ENCODE measurements around the gene CCBE1. TPM values are rescaled to one million over a fixed set of nuclear protein-coding genes. Genes with fewer than 3 reads are reported as not detected.

The CCBE1 gene
- total and polyA plus RNA-seq, 9 of the 15 experiments (the other 6 are each of a cell fraction or from before 2014, with no cell fraction given) = 0.20 TPM; not detected in 8

GRCh38 chr18:59579509-59579908, 117.7 kb downstream of the CCBE1 start:
- H3K27ac ChIP-seq (ENCODE audit: extremely low read depth, low read depth, low read length) = no peak overlapping the region
- no peaks in the 10 kb centered on the region for H3K9me1 ChIP-seq (ENCODE audit: control insufficient read depth, insufficient read depth, low read length)
- in situ Hi-C loops (cut with MboI) = no loop called here
- H2AFZ ChIP-seq (ENCODE audit: low read depth, low read length) = no peak overlapping the region
- DNase-seq (ENCODE audit: extremely low read depth in 1 of 4, low spot score in 3 of 4) (no peak), FAIRE-seq (no peak), ATAC-seq (no peak)
- CTCF ChIA-PET (ENCODE audit: low intra/inter-chr PET ratio) = no interaction called here
- intact Hi-C loops (cut with micrococcal nuclease) = no loop called here
- H4K20me1 ChIP-seq (replicated peaks; ENCODE audit: control insufficient read depth, insufficient read depth, low read length) = no peaks in the 10 kb centered on the region
- no peaks in the 10 kb centered on the region; a peak in 1 of 5 replicates for H3K27me3 ChIP-seq (ENCODE audit: control insufficient read depth in 2 of 2, insufficient read depth in 2 of 2, low read length in 2 of 2)
- no peaks in the 10 kb centered on the region for H3K4me1 ChIP-seq (replicated peaks in 1 of 2; ENCODE audit: control insufficient read depth in 2 of 2, insufficient read depth in 2 of 2, low read length in 2 of 2)
- H3K9me3 ChIP-seq (replicated peaks; ENCODE audit: control insufficient read depth, insufficient read depth, low read depth, low read length) = no peaks in the 10 kb centered on the region
- no TSS peak for BruUV-seq (replicated peaks)
- no peaks in the 10 kb centered on the region for H3K36me3 ChIP-seq (ENCODE audit: control insufficient read depth, insufficient read depth, low read length)
- no peak overlapping the region for H3K4me2 ChIP-seq (ENCODE audit: insufficient read depth, low read length)
- whole genome bisulfite sequencing (ENCODE audit: insufficient coverage, low coverage, missing lambda C conversion rate) = 0% methylated on average over 5 of the region's 7 CpGs
- no peak overlapping the region for H3K9ac ChIP-seq (ENCODE audit: insufficient read depth in 1 of 2, low read depth in 2 of 2, low read length in 2 of 2)
- no peak overlapping the region for H3K4me3 ChIP-seq
- POLR2A ChIA-PET = no interaction called here
- no peaks in the 10 kb centered on the region for H3K79me2 ChIP-seq (ENCODE audit: control insufficient read depth, insufficient read depth, low read length)
- TF ChIP-seq ZNF778 (CRISPR knock-in tag; IDR thresholded peaks at IDR 0.05) (no peak), ZNF644 (tag; IDR thresholded peaks at IDR 0.05; ENCODE audit: low read depth) (no peak), ZFP91 (CRISPR knock-in tag; IDR thresholded peaks at IDR 0.05) (no peak), E2F5 (CRISPR knock-in tag; IDR thresholded peaks at IDR 0.05) (no peak), HNRNPUL1 (IDR thresholded peaks at IDR 0.05; ENCODE audit: low read length) (no peak), ELF2 (CRISPR knock-in tag; IDR thresholded peaks at IDR 0.05) (no peak), ZNF140 (CRISPR knock-in tag; IDR thresholded peaks at IDR 0.05) (no peak), ZFP1 (CRISPR knock-in tag; IDR thresholded peaks at IDR 0.05) (no peak), PTTG1 (tag; IDR thresholded peaks at IDR 0.05; ENCODE audit: low read depth) (no peak), PRMT5 (CRISPR knock-in tag; IDR thresholded peaks at IDR 0.05) (no peak), TAF15 (IDR thresholded peaks at IDR 0.05; ENCODE audit: low read depth, low read length) (no peak)
